ENCODE data around the gene XXYLT1.

- TF ChIP-seq CTCF (IDR thresholded peaks at IDR 0.05) (no peak), EZH2phosphoT487 (IDR thresholded peaks at IDR 0.05) (no peak)
Measured at GRCh38 chr3:195095035-195095703, 175.8 kb downstream of the XXYLT1 start.
